ENCODE results near the gene GPR160. TPM values are rescaled to one million over a fixed set of nuclear protein-coding genes. Genes with fewer than 3 reads are reported as not detected.

Gene GPR160
- total and polyA plus RNA-seq, 9 of the 15 experiments (the other 6 are each of a cell fraction or from before 2014, with no cell fraction given) = 1.3 to 10.5 (median 8.3) TPM

- DNase-seq (ENCODE audit: extremely low read depth in 1 of 4, low spot score in 3 of 4) (no peak), FAIRE-seq (peak; percentile 62), ATAC-seq (no peak)
- no peak overlapping the region for H3K4me2 ChIP-seq (ENCODE audit: insufficient read depth, low read length)
- H3K4me3 ChIP-seq = no peak overlapping the region
- POLR2A ChIA-PET = interaction anchor here (0.9 to 1.2 kb wide), 2 partner anchors 11 to 14 kb away, joined by 3 to 5 read pairs; no protein-coding TSS in a partner anchor
- H4K20me1 ChIP-seq (replicated peaks; ENCODE audit: control insufficient read depth, insufficient read depth, low read length) = no peaks in the 10 kb centered on the region
- H3K27ac ChIP-seq (ENCODE audit: extremely low read depth, low read depth, low read length) = no peak overlapping the region
- intact Hi-C loops (cut with micrococcal nuclease) = no loop called here
- 41% methylated on average over 7 of the region's 7 CpGs for whole genome bisulfite sequencing (ENCODE audit: insufficient coverage, low coverage, missing lambda C conversion rate)
- H3K27me3 ChIP-seq (ENCODE audit: control insufficient read depth in 2 of 2, insufficient read depth in 2 of 2, low read length in 2 of 2) = no peaks in the 10 kb centered on the region
- no peak overlapping the region for H2AFZ ChIP-seq (ENCODE audit: low read depth, low read length)
- H3K9me1 ChIP-seq (ENCODE audit: control insufficient read depth, insufficient read depth, low read length) = no peaks in the 10 kb centered on the region
- in situ Hi-C loops (cut with MboI) = no loop called here
- no peaks in the 10 kb centered on the region for H3K36me3 ChIP-seq (ENCODE audit: control insufficient read depth, insufficient read depth, low read length)
- H3K79me2 ChIP-seq (ENCODE audit: control insufficient read depth, insufficient read depth, low read length) = no peaks in the 10 kb centered on the region
- BruUV-seq (replicated peaks) = no TSS peak
- peaks cover 2 to 4% of the 10 kb centered on the region in 2 experiments; a peak in 2 of 5 replicates for H3K4me1 ChIP-seq (replicated peaks in 1 of 2; ENCODE audit: control insufficient read depth in 2 of 2, insufficient read depth in 2 of 2, low read length in 2 of 2)
- no peak overlapping the region for H3K9ac ChIP-seq (ENCODE audit: insufficient read depth in 1 of 2, low read depth in 2 of 2, low read length in 2 of 2)
- CTCF ChIA-PET (ENCODE audit: low intra/inter-chr PET ratio) = no interaction called here
- no peaks in the 10 kb centered on the region for H3K9me3 ChIP-seq (replicated peaks; ENCODE audit: control insufficient read depth, insufficient read depth, low read depth, low read length)
- no peak for TF ChIP-seq RNF2 (IDR thresholded peaks at IDR 0.05)
- TF ChIP-seq ILK (tag; IDR thresholded peaks at IDR 0.05; ENCODE audit: borderline replicate concordance, low read depth) = no peak
- no peak for TF ChIP-seq ADNP (tag; IDR thresholded peaks at IDR 0.05)
- no peak for TF ChIP-seq ESRRB (CRISPR knock-in tag; IDR thresholded peaks at IDR 0.05; ENCODE audit: borderline replicate concordance)
- TF ChIP-seq ZNF347 (CRISPR knock-in tag; IDR thresholded peaks at IDR 0.05; ENCODE audit: low read depth) = no peak
- TF ChIP-seq SOX6 (IDR thresholded peaks at IDR 0.05) = no peak
- no peak for TF ChIP-seq CREB5 (CRISPR knock-in tag; IDR thresholded peaks at IDR 0.05)
- no peak for TF ChIP-seq ZNF436 (CRISPR knock-in tag; IDR thresholded peaks at IDR 0.05)
- no peak for TF ChIP-seq ZBTB9 (CRISPR knock-in tag; IDR thresholded peaks at IDR 0.05)
- TF ChIP-seq REST (IDR thresholded peaks at IDR 0.05; ENCODE audit: borderline replicate concordance) = no peak
- TF ChIP-seq REST (CRISPR knock-in tag; IDR thresholded peaks at IDR 0.05; ENCODE audit: low read depth) = no peak
- TF ChIP-seq ZNF695 (CRISPR knock-in tag; IDR thresholded peaks at IDR 0.05) = no peak
Observed at GRCh38 chr3:170043506-170043905, 5.7 kb downstream of the GPR160 start.

Measured in K562 (cell line).